Measurements from ENCODE around the gene NFIC. TPM values are rescaled to one million over a fixed set of nuclear protein-coding genes. Genes with fewer than 3 reads are reported as not detected.

Gene NFIC
- total RNA-seq, 4 donors from 2014 or later: 138 to 200 (median 160) TPM

- Histone ChIP-seq H3K27ac (peak overlapping the region in 2 of 4 donors; percentile 18 to 74), H3K36me3 (peaks cover 0 to 34% (median 0%) of the 10 kb centered on the region in 3 donors), H3K9me3 (no peaks in the 10 kb centered on the region), H3K4me1 (peaks cover 0 to 78% (median 5%) of the 10 kb centered on the region in 4 donors), H3K27me3 (no peaks in the 10 kb centered on the region), H3K4me3 (no peak overlapping the region)
- TF ChIP-seq CTCF (IDR thresholded peaks at IDR 0.05): no peak
- TF ChIP-seq EP300 (IDR thresholded peaks at IDR 0.05): no peak
- TF ChIP-seq POLR2A (IDR thresholded peaks at IDR 0.05): no peak
- WGBS, 2 donors: 73 to 80% methylated on average over 8 to 12 of the region's 12 CpGs
- DNase-seq (ENCODE audit: low spot score in 2 of 2): no peak
Measured at GRCh38 chr19:3514930-3515329, 148.5 kb downstream of the NFIC start.

GRCh38 chr19:3515891-3516422 is 149.6 kb downstream of the NFIC start:
- peaks cover 0 to 72% (median 5%) of the 10 kb centered on the region in 4 donors for H3K4me1 ChIP-seq

GRCh38 chr19:3516675-3517207 is 150.4 kb downstream of the NFIC start:
- no peak overlapping the region for H3K27ac ChIP-seq
- peaks cover 0 to 64% (median 3%) of the 10 kb centered on the region in 4 donors for H3K4me1 ChIP-seq
- peaks cover 0 to 35% (median 0%) of the 10 kb centered on the region in 3 donors for H3K36me3 ChIP-seq
- H3K9me3 ChIP-seq: no peaks in the 10 kb centered on the region
- no peak for DNase-seq (ENCODE audit: low spot score in 2 of 2)
- TF ChIP-seq CTCF (IDR thresholded peaks at IDR 0.05): no peak
- TF ChIP-seq EP300 (IDR thresholded peaks at IDR 0.05): no peak
- TF ChIP-seq POLR2A (IDR thresholded peaks at IDR 0.05): no peak
- 72 to 84% methylated on average over 8 to 12 of the region's 15 CpGs for WGBS, 2 donors
- no peak overlapping the region for H3K4me3 ChIP-seq
- H3K27me3 ChIP-seq: no peaks in the 10 kb centered on the region

More at GRCh38 chr19:3515891-3516422, 149.6 kb downstream of the NFIC start:
- WGBS, 2 donors: 57 to 62% methylated on average over 12 to 15 of the region's 15 CpGs
- Histone ChIP-seq H3K27me3 (no peaks in the 10 kb centered on the region), H3K27ac (peak overlapping the region in 1 of 4 donors; percentile 74), H3K36me3 (peaks cover 0 to 34% (median 0%) of the 10 kb centered on the region in 3 donors), H3K9me3 (no peaks in the 10 kb centered on the region), H3K4me3 (no peak overlapping the region)
- TF ChIP-seq POLR2A (IDR thresholded peaks at IDR 0.05) (no peak), CTCF (IDR thresholded peaks at IDR 0.05) (no peak), EP300 (IDR thresholded peaks at IDR 0.05) (no peak)
- DNase-seq (ENCODE audit: low spot score in 2 of 2): no peak

GRCh38 chr19:3517638-3518037 is 151.3 kb downstream of the NFIC start:
- Histone ChIP-seq H3K9me3 (no peaks in the 10 kb centered on the region), H3K4me3 (no peak overlapping the region), H3K27ac (no peak overlapping the region), H3K27me3 (no peaks in the 10 kb centered on the region), H3K4me1 (peaks cover 0 to 55% (median 3%) of the 10 kb centered on the region in 4 donors), H3K36me3 (peaks cover 0 to 44% (median 0%) of the 10 kb centered on the region in 3 donors)
- DNase-seq (ENCODE audit: low spot score in 2 of 2): no peak
- 79% methylated on average over 2 of the region's 2 CpGs for WGBS, 2 donors
- TF ChIP-seq EP300 (IDR thresholded peaks at IDR 0.05) (no peak), CTCF (IDR thresholded peaks at IDR 0.05) (no peak), POLR2A (IDR thresholded peaks at IDR 0.05) (no peak)

GRCh38 chr19:3518255-3518654 is 151.9 kb downstream of the NFIC start:
- Histone ChIP-seq H3K27ac (no peak overlapping the region), H3K9me3 (no peaks in the 10 kb centered on the region), H3K36me3 (peaks cover 0 to 50% (median 0%) of the 10 kb centered on the region in 3 donors), H3K27me3 (no peaks in the 10 kb centered on the region), H3K4me3 (no peak overlapping the region), H3K4me1 (peaks cover 0 to 49% (median 3%) of the 10 kb centered on the region in 4 donors)
- DNase-seq (ENCODE audit: low spot score in 2 of 2): no peak
- 82 to 83% methylated on average over 10 of the region's 10 CpGs for WGBS, 2 donors
- TF ChIP-seq POLR2A (IDR thresholded peaks at IDR 0.05) (no peak), CTCF (IDR thresholded peaks at IDR 0.05) (no peak), EP300 (IDR thresholded peaks at IDR 0.05) (no peak)

Data from tibial nerve (tissue), 4 donors.